HAP-1 (cell line): ENCODE results near the gene ARHGEF12.

Experiments used
- DNase-seq, 2 experiments: peaks; one replicate each; pipeline ENCODE4 v3.0.0-alpha.2; 2016 to 2020; ENCODE audit warnings: low spot score in 2 of 2
- H3K27me3 ChIP-seq: fragments of 250-450 bp; sonication (Bioruptor Pico); 2 replicates; pipeline ENCODE4 v1.5.1; 2020; ENCODE audit warnings: low read depth, mild to moderate bottlenecking, moderate library complexity
- H3K36me3 ChIP-seq: fragments of 250-450 bp; sonication (Bioruptor Pico); replicated peaks from 2 replicates; pipeline ENCODE4 v1.5.1; 2020; ENCODE audit warnings: mild to moderate bottlenecking
- H3K4me1 ChIP-seq: fragments of 250-450 bp; sonication (Bioruptor Pico); 2 replicates; pipeline ENCODE4 v1.5.1; 2020; ENCODE audit warnings: mild to moderate bottlenecking
- H3K4me3 ChIP-seq: fragments of 250-450 bp; sonication (Bioruptor Pico); 2 replicates; pipeline ENCODE4 v1.5.1; 2020; ENCODE audit warnings: mild to moderate bottlenecking, moderate library complexity
- H3K9me3 ChIP-seq: fragments of 250-450 bp; sonication (Bioruptor Pico); 2 replicates; pipeline ENCODE4 v1.5.1; 2020; ENCODE audit warnings: mild to moderate bottlenecking, moderate library complexity
- in situ Hi-C: fragments of 300-500 bp; cut with MboI; formaldehyde crosslinking; loops from 3 replicates; pipeline ENCODE4 v1.14.3; 2020; ENCODE audit warnings: low sequenced_read_pairs, inconsistent platforms, mixed read lengths

Gene ARHGEF12

GRCh38 chr11:120342226-120342625 lies 6.0 kb downstream of the ARHGEF12 start:
- H3K27me3 ChIP-seq, result no peaks in the 10 kb centered on the region
- H3K36me3 ChIP-seq, result no peaks in the 10 kb centered on the region
- in situ Hi-C loops, result no loop called here

GRCh38 chr11:120342678-120343077 lies 6.5 kb downstream of the ARHGEF12 start:
- in situ Hi-C loops, result no loop called here
- peaks cover 26% of the 10 kb centered on the region for H3K4me1 ChIP-seq
- no peak for DNase-seq
- H3K27me3 ChIP-seq, result no peaks in the 10 kb centered on the region
- no peaks in the 10 kb centered on the region for H3K36me3 ChIP-seq
- H3K9me3 ChIP-seq, result no peaks in the 10 kb centered on the region
- no peak overlapping the region for H3K4me3 ChIP-seq

More at GRCh38 chr11:120342226-120342625, 6.0 kb downstream of the ARHGEF12 start:
- Histone ChIP-seq H3K9me3 (no peaks in the 10 kb centered on the region), H3K4me3 (no peak overlapping the region), H3K4me1 (peaks cover 26% of the 10 kb centered on the region)
- DNase-seq, result no peak

- no peaks in the 10 kb centered on the region for H3K27me3 ChIP-seq
- in situ Hi-C loops, result no loop called here
- peaks cover 26% of the 10 kb centered on the region for H3K4me1 ChIP-seq
Measured at GRCh38 chr11:120343429-120343828, 7.2 kb downstream of the ARHGEF12 start.

GRCh38 chr11:120344302-120345004 lies 8.2 kb downstream of the ARHGEF12 start:
- Histone ChIP-seq H3K4me1 (peaks cover 31% of the 10 kb centered on the region), H3K27me3 (no peaks in the 10 kb centered on the region), H3K36me3 (no peaks in the 10 kb centered on the region), H3K9me3 (no peaks in the 10 kb centered on the region), H3K4me3 (no peak overlapping the region)
- no peak for DNase-seq
- in situ Hi-C loops, result no loop called here

More at GRCh38 chr11:120343429-120343828, 7.2 kb downstream of the ARHGEF12 start:
- Histone ChIP-seq H3K36me3 (no peaks in the 10 kb centered on the region), H3K9me3 (no peaks in the 10 kb centered on the region), H3K4me3 (no peak overlapping the region)
- DNase-seq, result no peak

- no peak for DNase-seq
- H3K4me3 ChIP-seq, result no peak overlapping the region
- H3K4me1 ChIP-seq, result peaks cover 21% of the 10 kb centered on the region
- no peaks in the 10 kb centered on the region for H3K27me3 ChIP-seq
- H3K36me3 ChIP-seq, result no peaks in the 10 kb centered on the region
- in situ Hi-C loops, result no loop called here
- no peaks in the 10 kb centered on the region for H3K9me3 ChIP-seq
Measured at GRCh38 chr11:120346233-120346632, 10.0 kb downstream of the ARHGEF12 start.

- H3K36me3 ChIP-seq, result no peaks in the 10 kb centered on the region
- in situ Hi-C loops, result no loop called here
- DNase-seq, result no peak
- peaks cover 28% of the 10 kb centered on the region for H3K4me1 ChIP-seq
- no peak overlapping the region for H3K4me3 ChIP-seq
- H3K27me3 ChIP-seq, result no peaks in the 10 kb centered on the region
- H3K9me3 ChIP-seq, result no peaks in the 10 kb centered on the region
Measured at GRCh38 chr11:120350637-120351036, 14.4 kb downstream of the ARHGEF12 start.

- Histone ChIP-seq H3K9me3 (no peaks in the 10 kb centered on the region), H3K27me3 (no peaks in the 10 kb centered on the region), H3K4me3 (no peak overlapping the region), H3K36me3 (no peaks in the 10 kb centered on the region), H3K4me1 (peaks cover 29% of the 10 kb centered on the region)
- no peak for DNase-seq
- in situ Hi-C loops, result no loop called here
Measured at GRCh38 chr11:120352405-120352804, 16.2 kb downstream of the ARHGEF12 start.

- Histone ChIP-seq H3K27me3 (no peaks in the 10 kb centered on the region), H3K4me1 (peaks cover 27% of the 10 kb centered on the region), H3K4me3 (no peak overlapping the region), H3K9me3 (no peaks in the 10 kb centered on the region), H3K36me3 (no peaks in the 10 kb centered on the region)
- in situ Hi-C loops, result no loop called here
- no peak for DNase-seq
Measured at GRCh38 chr11:120354068-120354467, 17.9 kb downstream of the ARHGEF12 start.

GRCh38 chr11:120354779-120355178 lies 18.6 kb downstream of the ARHGEF12 start:
- Histone ChIP-seq H3K36me3 (no peaks in the 10 kb centered on the region), H3K9me3 (no peaks in the 10 kb centered on the region), H3K4me1 (peaks cover 22% of the 10 kb centered on the region), H3K4me3 (no peak overlapping the region), H3K27me3 (no peaks in the 10 kb centered on the region)
- DNase-seq, result no peak
- in situ Hi-C loops, result no loop called here

- H3K36me3 ChIP-seq, result no peaks in the 10 kb centered on the region
- no peak for DNase-seq
- in situ Hi-C loops, result no loop called here
- H3K4me1 ChIP-seq, result peaks cover 22% of the 10 kb centered on the region
- H3K4me3 ChIP-seq, result no peak overlapping the region
- no peaks in the 10 kb centered on the region for H3K27me3 ChIP-seq
- no peaks in the 10 kb centered on the region for H3K9me3 ChIP-seq
Measured at GRCh38 chr11:120357620-120358019, 21.4 kb downstream of the ARHGEF12 start.

- DNase-seq, result no peak
- peaks cover 22% of the 10 kb centered on the region for H3K4me1 ChIP-seq
- in situ Hi-C loops, result no loop called here
- H3K4me3 ChIP-seq, result no peak overlapping the region
- H3K9me3 ChIP-seq, result no peaks in the 10 kb centered on the region
- H3K27me3 ChIP-seq, result no peaks in the 10 kb centered on the region
- H3K36me3 ChIP-seq, result no peaks in the 10 kb centered on the region
Measured at GRCh38 chr11:120358729-120359128, 22.5 kb downstream of the ARHGEF12 start.

GRCh38 chr11:120363436-120363835 lies 27.2 kb downstream of the ARHGEF12 start:
- no peak for DNase-seq
- Histone ChIP-seq H3K4me1 (no peaks in the 10 kb centered on the region), H3K36me3 (no peaks in the 10 kb centered on the region), H3K9me3 (no peaks in the 10 kb centered on the region), H3K4me3 (no peak overlapping the region), H3K27me3 (no peaks in the 10 kb centered on the region)
- in situ Hi-C loops, result no loop called here

- in situ Hi-C loops, result no loop called here
- Histone ChIP-seq H3K9me3 (no peaks in the 10 kb centered on the region), H3K27me3 (no peaks in the 10 kb centered on the region), H3K4me3 (no peak overlapping the region), H3K36me3 (no peaks in the 10 kb centered on the region), H3K4me1 (no peaks in the 10 kb centered on the region)
- DNase-seq, result no peak
Measured at GRCh38 chr11:120365512-120365911, 29.3 kb downstream of the ARHGEF12 start.

GRCh38 chr11:120372296-120372695 lies 36.1 kb downstream of the ARHGEF12 start:
- Histone ChIP-seq H3K36me3 (no peaks in the 10 kb centered on the region), H3K4me3 (no peak overlapping the region), H3K4me1 (peaks cover 8% of the 10 kb centered on the region), H3K27me3 (no peaks in the 10 kb centered on the region), H3K9me3 (no peaks in the 10 kb centered on the region)
- in situ Hi-C loops, result no loop called here
- DNase-seq, result no peak

- no peaks in the 10 kb centered on the region for H3K27me3 ChIP-seq
- H3K9me3 ChIP-seq, result peaks cover 2% of the 10 kb centered on the region; the same call in 1 of the 2 replicates
- in situ Hi-C loops, result no loop called here
- H3K36me3 ChIP-seq, result no peaks in the 10 kb centered on the region
- DNase-seq, result no peak
- H3K4me3 ChIP-seq, result no peak overlapping the region
- peaks cover 8% of the 10 kb centered on the region for H3K4me1 ChIP-seq
Measured at GRCh38 chr11:120375076-120375475, 38.9 kb downstream of the ARHGEF12 start.
